OCI-LY3 (cell line): ENCODE results near the gene HORMAD2.

Source experiments
- CTCF ChIP-seq: fragments of 200-600, 300-600 bp; sonication (generic); IDR thresholded peaks from 2 replicates; pipeline ENCODE4 v1.5.1; 2014; ENCODE audit warnings: antibody characterized with exemption, low read length, low read depth
- EZH2phosphoT487 ChIP-seq: fragments of 200-600 bp; shearing (Covaris generic); IDR thresholded peaks from 2 replicates; pipeline ENCODE4 v1.6.1; 2018; ENCODE audit warnings: antibody characterized with exemption, mixed run types, low read depth

GRCh38 chr22:30104501-30105156, 24.4 kb downstream of the HORMAD2 start:
- TF ChIP-seq CTCF (no peak), EZH2phosphoT487 (no peak)
